ENCODE data around the gene RABL2B. TPM values are rescaled to one million over a fixed set of nuclear protein-coding genes. Genes with fewer than 3 reads are reported as not detected.

RABL2B gene
- total RNA-seq, 1 experiment from 2014 or later: 19.0 TPM

DNA sequence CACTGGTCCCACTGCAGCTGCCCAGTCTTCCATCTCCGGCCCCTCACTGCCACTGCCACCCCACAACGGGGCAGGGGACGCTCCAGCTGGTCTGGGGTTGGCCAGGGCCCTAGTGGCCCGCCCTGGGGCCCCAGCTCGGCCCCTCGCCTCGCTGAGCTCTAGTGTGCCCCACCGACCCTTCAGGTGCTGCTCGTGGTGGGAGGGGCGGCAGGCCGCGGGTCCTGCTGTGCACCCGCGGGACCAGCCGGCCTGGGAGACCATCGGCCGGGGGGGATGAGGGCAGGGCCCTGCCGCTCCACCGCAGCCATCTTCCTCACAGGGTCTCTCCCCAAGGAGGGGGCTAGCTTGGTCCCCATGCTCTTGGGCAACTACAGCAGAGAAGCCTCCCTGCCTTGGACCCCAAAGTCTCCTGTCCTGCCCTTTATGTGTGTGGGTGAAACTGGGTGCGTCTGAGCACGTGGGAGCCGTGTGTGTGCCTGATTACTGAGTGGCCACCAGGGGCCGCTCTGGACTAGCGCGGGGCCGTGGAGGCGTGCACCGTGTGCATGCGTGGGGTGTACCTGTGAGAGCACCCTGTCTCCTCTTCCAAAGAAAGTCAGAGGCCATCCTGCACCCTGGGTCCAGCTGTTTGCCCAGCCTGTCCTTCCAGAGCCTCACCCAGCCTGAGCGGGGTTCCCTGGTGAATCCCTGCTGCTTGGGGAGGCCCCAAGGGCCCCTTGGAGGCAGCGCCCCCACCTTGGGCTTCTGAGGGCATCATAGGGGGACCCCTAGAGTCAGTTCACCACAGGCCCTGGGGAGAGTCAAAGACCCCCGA lies 51.4 kb downstream of the RABL2B start:
- H3K79me1 ChIP-seq (ENCODE audit: insufficient read depth, low read depth, low read length, poor library complexity, severe bottlenecking): no peaks in the 10 kb centered on the region
- H3K18ac ChIP-seq (ENCODE audit: insufficient read length, low read depth, low read length): no peak overlapping the region
- H2BK5ac ChIP-seq (ENCODE audit: insufficient read length, low read length): no peak overlapping the region
- no peaks in the 10 kb centered on the region for H4K20me1 ChIP-seq (ENCODE audit: control insufficient read depth, insufficient read depth, insufficient read length)
- H4K91ac ChIP-seq (ENCODE audit: insufficient read length, low read depth, low read length): no peak overlapping the region
- no peak overlapping the region for H3K23ac ChIP-seq (ENCODE audit: insufficient read length, low read depth, low read length)
- H4K5ac ChIP-seq (ENCODE audit: insufficient read length, low read depth, low read length): no peak overlapping the region
- Mint-ChIP-seq H3K4me1 (peaks cover 0 to 10% of the 10 kb centered on the region in 2 experiments; a peak in 3 of 4 replicates), H3K27me3 (ENCODE audit: low read depth) (peaks cover 55% of the 10 kb centered on the region), H3K9me3 (no peaks in the 10 kb centered on the region), H3K36me3 (ENCODE audit: insufficient read depth in 1 of 3, low read depth in 3 of 3) (no peaks in the 10 kb centered on the region; a peak in 1 of 7 replicates), H3K27ac (no peak overlapping the region; a peak in 1 of 7 replicates), H3K4me3 (no peak overlapping the region)
- no peak overlapping the region for H3K4ac ChIP-seq (ENCODE audit: low read depth, low read length)
- no CpG with 5 or more reads among the region's 32 CpGs for WGBS (ENCODE audit: extremely low coverage, insufficient read length, low lambda C conversion rate)
- no peak overlapping the region for H3K27ac ChIP-seq (ENCODE audit: insufficient read length, low read depth, low read length)
- H4K8ac ChIP-seq (replicated peaks; ENCODE audit: insufficient read length, low read depth, low read length): no peak overlapping the region
- H3T11ph ChIP-seq (ENCODE audit: low read length): no peak overlapping the region
- no peak overlapping the region for H3K14ac ChIP-seq (ENCODE audit: insufficient read depth, low read length)
- no peak for DNase-seq
- no peak overlapping the region for H2AFZ ChIP-seq (ENCODE audit: low read length)
- no peaks in the 10 kb centered on the region for H3K9me3 ChIP-seq (ENCODE audit: control insufficient read depth, low read depth, low read length)
- no peak overlapping the region for H3K4me2 ChIP-seq (ENCODE audit: insufficient read depth, insufficient read length, low read length)
- H2BK15ac ChIP-seq (ENCODE audit: low read depth, low read length): no peak overlapping the region
- H2BK120ac ChIP-seq (ENCODE audit: low read depth, low read length, poor library complexity, severe bottlenecking): no peak overlapping the region
- no peak overlapping the region for H2AK5ac ChIP-seq (ENCODE audit: insufficient read length, low read length)
- TF ChIP-seq, protein P1, sequence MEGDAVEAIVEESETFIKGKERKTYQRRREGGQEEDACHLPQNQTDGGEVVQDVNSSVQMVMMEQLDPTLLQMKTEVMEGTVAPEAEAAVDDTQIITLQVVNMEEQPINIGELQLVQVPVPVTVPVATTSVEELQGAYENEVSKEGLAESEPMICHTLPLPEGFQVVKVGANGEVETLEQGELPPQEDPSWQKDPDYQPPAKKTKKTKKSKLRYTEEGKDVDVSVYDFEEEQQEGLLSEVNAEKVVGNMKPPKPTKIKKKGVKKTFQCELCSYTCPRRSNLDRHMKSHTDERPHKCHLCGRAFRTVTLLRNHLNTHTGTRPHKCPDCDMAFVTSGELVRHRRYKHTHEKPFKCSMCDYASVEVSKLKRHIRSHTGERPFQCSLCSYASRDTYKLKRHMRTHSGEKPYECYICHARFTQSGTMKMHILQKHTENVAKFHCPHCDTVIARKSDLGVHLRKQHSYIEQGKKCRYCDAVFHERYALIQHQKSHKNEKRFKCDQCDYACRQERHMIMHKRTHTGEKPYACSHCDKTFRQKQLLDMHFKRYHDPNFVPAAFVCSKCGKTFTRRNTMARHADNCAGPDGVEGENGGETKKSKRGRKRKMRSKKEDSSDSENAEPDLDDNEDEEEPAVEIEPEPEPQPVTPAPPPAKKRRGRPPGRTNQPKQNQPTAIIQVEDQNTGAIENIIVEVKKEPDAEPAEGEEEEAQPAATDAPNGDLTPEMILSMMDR (conservative IDR thresholded peaks at IDR 0.05): peak; percentile 79
- no peaks in the 10 kb centered on the region for H3K79me2 ChIP-seq (ENCODE audit: insufficient read depth, low read length)
- H3K23me2 ChIP-seq (ENCODE audit: insufficient read length, low read depth, low read length, poor library complexity, severe bottlenecking): no peaks in the 10 kb centered on the region
- H3K27me3 ChIP-seq (ENCODE audit: insufficient read depth, low read length): peaks cover 3% of the 10 kb centered on the region
- H2BK12ac ChIP-seq (ENCODE audit: insufficient read length, low read depth, low read length): no peak overlapping the region
- no peak overlapping the region for H3K56ac ChIP-seq (ENCODE audit: insufficient read length, low read depth, low read length)
- H2BK20ac ChIP-seq (ENCODE audit: low read depth, low read length, poor library complexity, severe bottlenecking): no peak overlapping the region
- no peaks in the 10 kb centered on the region for H3K4me1 ChIP-seq (ENCODE audit: insufficient read depth, low read length)
- H3K9ac ChIP-seq (ENCODE audit: extremely low read depth, insufficient read length, low read length): no peak overlapping the region
